Endothelial cell of umbilical vein (primary cell): ENCODE measurements around the gene TMPRSS3. TPM values are rescaled to one million over a fixed set of nuclear protein-coding genes. Genes with fewer than 3 reads are reported as not detected.

Source experiments
- BruUV-seq: library from RNA; stranded (reverse); fragments of 400-500 nt; replicated peaks from 2 replicates; lab custom pipeline; 2021; lab: Mats Ljungman, UMichigan
- CTCF ChIA-PET: fragments of 300-600, 350-600 bp; sonication (Branson Sonifier 250); formaldehyde crosslinking; loops from one replicate; lab custom pipeline; 2021; ENCODE audit warnings: antibody characterized with exemption, inconsistent platforms; lab: Charles Lee
- POLR2A ChIA-PET: fragments of 300-600, 350-600 bp; sonication (Branson Sonifier 250); formaldehyde crosslinking; loops from one replicate; lab custom pipeline; 2021; ENCODE audit warnings: antibody characterized with exemption, inconsistent platforms; lab: Charles Lee
- DNase-seq: peaks from one replicate; pipeline ENCODE4 v3.0.0-alpha.2; 2011; ENCODE audit warnings: low read depth, low spot score
- FAIRE-seq: peaks from 2 replicates; lab custom pipeline; 2011; peaks lifted over from hg19 to GRCh38; lab: Jason Lieb, UNC
- H2AFZ ChIP-seq: 2 replicates; pipeline ENCODE4 v1.6.0; 2012; ENCODE audit warnings: low read depth, low read length, control low read depth, inconsistent platforms
- H3K27ac ChIP-seq: 2 replicates; pipeline ENCODE4 v1.5.1; 2011; ENCODE audit warnings: low read depth, mild to moderate bottlenecking, control low read depth, low read length, moderate library complexity; ENCODE audit not compliant: insufficient read depth
- H3K27me3 ChIP-seq, 2 experiments: 2 replicates each; pipeline versions ENCODE4 v1.6.0 to v1.6.1; 2011; ENCODE audit warnings: low read length in 2 of 2, mixed read lengths in 1 of 2; ENCODE audit not compliant: control insufficient read depth in 2 of 2, insufficient read depth in 2 of 2
- H3K36me3 ChIP-seq, 2 experiments: 2 replicates in 1 of 2; 3 replicates in 1 of 2; pipeline ENCODE4 v1.5.1; 2011; ENCODE audit warnings: low read length in 2 of 2, mild to moderate bottlenecking in 1 of 2, moderate library complexity in 1 of 2; ENCODE audit not compliant: control insufficient read depth in 2 of 2, insufficient read depth in 2 of 2; ENCODE audit errors: extremely low read depth in 1 of 2
- H3K4me1 ChIP-seq: 3 replicates; pipeline ENCODE4 v1.5.1; 2011; ENCODE audit warnings: mild to moderate bottlenecking, low read length; ENCODE audit not compliant: control insufficient read depth, insufficient read depth; ENCODE audit errors: extremely low read depth
- H3K4me2 ChIP-seq: 2 replicates; pipeline ENCODE4 v1.6.1; 2011; ENCODE audit warnings: low read length, control low read depth, mixed read lengths; ENCODE audit not compliant: insufficient read depth
- H3K4me3 ChIP-seq, 3 experiments: fragments of 200-600 bp in 1 of 3; sonication (generic), shearing (Covaris generic) in 1 of 3; replicated peaks in 1 of 3; 2 replicates each; pipeline ENCODE4 v1.5.1; 2011 to 2016; ENCODE audit warnings: control low read depth in 3 of 3, low read length in 3 of 3, mild to moderate bottlenecking in 2 of 3, inconsistent platforms in 1 of 3, low read depth in 1 of 3, moderate library complexity in 1 of 3; ENCODE audit not compliant: insufficient read depth in 1 of 3
- H3K79me2 ChIP-seq: 2 replicates; pipeline ENCODE4 v1.6.0; 2012; ENCODE audit warnings: low read length, inconsistent platforms; ENCODE audit not compliant: control insufficient read depth, insufficient read depth
- H3K9ac ChIP-seq: replicated peaks from 2 replicates; pipeline ENCODE3; 2011; ENCODE audit warnings: low read length, control low read depth; ENCODE audit not compliant: insufficient read depth; ENCODE audit errors: extremely low read depth
- H3K9me1 ChIP-seq: replicated peaks from 3 replicates; pipeline ENCODE4 v1.6.0; 2011; ENCODE audit warnings: mild to moderate bottlenecking, low read length; ENCODE audit not compliant: control insufficient read depth, insufficient read depth; ENCODE audit errors: extremely low read depth
- H3K9me3 ChIP-seq: replicated peaks from 2 replicates; pipeline ENCODE4 v1.5.1; 2012; ENCODE audit warnings: low read length, inconsistent platforms; ENCODE audit not compliant: control insufficient read depth, insufficient read depth
- H4K20me1 ChIP-seq: replicated peaks from 2 replicates; pipeline ENCODE3; 2011; ENCODE audit warnings: mild to moderate bottlenecking, low read length; ENCODE audit not compliant: control insufficient read depth, insufficient read depth; ENCODE audit errors: extremely low read depth
- CTCF ChIP-seq, 2 donors: IDR thresholded peaks; 1 replicate in 1 of 2; 2 replicates in 1 of 2; pipeline ENCODE4 v1.5.1; 2011; ENCODE audit warnings: low read length in 2 of 2, mild to moderate bottlenecking in 2 of 2, moderate library complexity in 2 of 2, control low read depth in 1 of 2, inconsistent platforms in 1 of 2, low read depth in 1 of 2; ENCODE audit not compliant: insufficient read depth in 1 of 2; ENCODE audit errors: extremely low read depth in 1 of 2
- EZH2 ChIP-seq: IDR thresholded peaks from 2 replicates; pipeline ENCODE4 v1.6.1; 2012; ENCODE audit warnings: borderline replicate concordance, low read depth, mild to moderate bottlenecking, moderate library complexity, low read length, inconsistent platforms; ENCODE audit not compliant: severe bottlenecking
- FOS ChIP-seq: IDR thresholded peaks from 2 replicates; pipeline ENCODE4 v1.6.1; 2011; ENCODE audit warnings: mild to moderate bottlenecking, low read length, moderate library complexity, borderline replicate concordance; ENCODE audit not compliant: insufficient read depth
- GATA2 ChIP-seq: IDR thresholded peaks from 2 replicates; pipeline ENCODE4 v1.7.0; 2011; ENCODE audit warnings: low read depth, mild to moderate bottlenecking, moderate library complexity, mixed read lengths, low read length; ENCODE audit not compliant: insufficient read length, insufficient read depth
- JUN ChIP-seq: IDR thresholded peaks from 2 replicates; pipeline ENCODE4 v1.6.1; 2011; ENCODE audit warnings: borderline replicate concordance, low read depth; ENCODE audit not compliant: insufficient read length, insufficient read depth
- MAX ChIP-seq: IDR thresholded peaks from 2 replicates; pipeline ENCODE4 v1.6.1; 2011; ENCODE audit not compliant: insufficient read depth, insufficient read length
- MYC ChIP-seq: IDR thresholded peaks from one replicate; pipeline ENCODE4 v1.6.1; 2011; ENCODE audit warnings: mild to moderate bottlenecking, low read depth, low read length
- POLR2A ChIP-seq: IDR thresholded peaks from 2 replicates; pipeline ENCODE4 v1.6.1; 2012; ENCODE audit warnings: low read depth, mild to moderate bottlenecking, control low read depth, low read length
- POLR2AphosphoS5 ChIP-seq: IDR thresholded peaks from 2 replicates; pipeline ENCODE4 v1.6.1; 2012; ENCODE audit warnings: low read depth, mild to moderate bottlenecking, control low read depth, low read length, moderate library complexity; ENCODE audit not compliant: insufficient read depth
- dilution Hi-C: fragments of 300-500 bp; cut with MboI; formaldehyde crosslinking; loops from one replicate; pipeline ENCODE4 v1.15.0; 2019; ENCODE audit warnings: low sequenced_read_pairs; ENCODE audit not compliant: extremely low pct_ligation_motif_present
- intact Hi-C: fragments of 100-400 bp; cut with micrococcal nuclease; formaldehyde crosslinking; loops from one replicate; pipeline ENCODE4 v1.10.0; 2022
- polyA plus RNA-seq, 4 experiments: library from polyadenylated mRNA; depleted of rRNA in 3 of 4; stranded (reverse) in 3 of 4; unstranded in 1 of 4; fragments of >200 nt; gene quantifications; 2 replicates each; pipeline versions ENCODE4 v1.2.1 to v1.2.3, GENCODE V29; 2011 to 2012; ENCODE audit warnings: missing spikeins in 1 of 4
- total RNA-seq: library from RNA; stranded (reverse); gene quantifications from 2 replicates; pipeline ENCODE4 v1.2.3, GENCODE V29; 2021

The TMPRSS3 gene
- total and polyA plus RNA-seq, 2 donors (not counting 3 experiments of a cell fraction or from before 2014, with no cell fraction given): not detected

- FAIRE-seq (no peak), DNase-seq (no peak)
- H3K9me3 ChIP-seq: no peaks in the 10 kb centered on the region
- dilution Hi-C loops (no loop called here), intact Hi-C loops (loop anchor here (10.0 kb wide), 1 partner anchor 186 kb away; no protein-coding TSS in a partner anchor)
- no peak overlapping the region for H2AFZ ChIP-seq
- no peaks in the 10 kb centered on the region for H3K4me1 ChIP-seq
- H3K27me3 ChIP-seq: peaks cover 12 to 25% of the 10 kb centered on the region in 2 experiments
- no peaks in the 10 kb centered on the region for H3K36me3 ChIP-seq
- no TSS peak for BruUV-seq
- H3K9ac ChIP-seq: no peak overlapping the region
- POLR2A ChIA-PET: no interaction called here
- no peaks in the 10 kb centered on the region for H3K79me2 ChIP-seq
- no peak overlapping the region for H3K4me2 ChIP-seq
- H3K4me3 ChIP-seq: no peak overlapping the region
- TF ChIP-seq MAX: no peak
- no peak for TF ChIP-seq POLR2AphosphoS5
- no peak for TF ChIP-seq EZH2
- no peak for TF ChIP-seq POLR2A
- no peak for TF ChIP-seq MYC
- no peak for TF ChIP-seq GATA2
- no peak for TF ChIP-seq JUN
- TF ChIP-seq FOS: no peak
- no peak for TF ChIP-seq CTCF (IDR thresholded peaks at IDR 0.05; ENCODE audit: extremely low read depth in 1 of 2, insufficient read depth in 1 of 2, low read depth in 1 of 2, low read length in 2 of 2)
- H4K20me1 ChIP-seq: no peaks in the 10 kb centered on the region
- CTCF ChIA-PET: interaction anchor here (1.1 to 1.6 kb wide), 2 partner anchors 21 to 51 kb away, joined by 3 to 4 read pairs; no protein-coding TSS in a partner anchor
- no peaks in the 10 kb centered on the region for H3K9me1 ChIP-seq
- no peak overlapping the region for H3K27ac ChIP-seq
Measured at GRCh38 chr21:42330380-42331371, 65.2 kb downstream of the TMPRSS3 start.
